ENCODE data around the gene PGF.
A peak's percentile ranks its signal among the peaks of the same experiment; 100 is the strongest.

Gene PGF

GRCh38 chr14:74973003-74973653 is 17.7 kb upstream of the PGF start:
- no peak overlapping the region for H3K27ac ChIP-seq (replicated peaks)
- DNase-seq (ENCODE audit: low read depth in 1 of 2, low spot score in 1 of 2), result peak in 1 of 2 experiments; percentile 2
- no peaks in the 10 kb centered on the region for H3K27me3 ChIP-seq (ENCODE audit: insufficient read depth, poor library complexity, severe bottlenecking)
- TF ChIP-seq POLR2AphosphoS5 (IDR thresholded peaks at IDR 0.05; ENCODE audit: low read depth) (no peak), REST (IDR thresholded peaks at IDR 0.05; ENCODE audit: insufficient replicate concordance, low read depth) (no peak), GABPA (IDR thresholded peaks at IDR 0.05; ENCODE audit: low read depth) (no peak), SPI1 (IDR thresholded peaks at IDR 0.05; ENCODE audit: borderline replicate concordance, low read depth) (no peak), CTCF (IDR thresholded peaks at IDR 0.05; ENCODE audit: insufficient read depth, low read length) (no peak)
- H3K4me3 ChIP-seq (replicated peaks; ENCODE audit: insufficient read depth, low read length), result no peak overlapping the region

- TF ChIP-seq POLR2AphosphoS5 (IDR thresholded peaks at IDR 0.05; ENCODE audit: low read depth) (no peak), REST (IDR thresholded peaks at IDR 0.05; ENCODE audit: insufficient replicate concordance, low read depth) (no peak), SPI1 (IDR thresholded peaks at IDR 0.05; ENCODE audit: borderline replicate concordance, low read depth) (no peak), GABPA (IDR thresholded peaks at IDR 0.05; ENCODE audit: low read depth) (no peak), CTCF (IDR thresholded peaks at IDR 0.05; ENCODE audit: insufficient read depth, low read length) (no peak)
- H3K4me3 ChIP-seq (replicated peaks; ENCODE audit: insufficient read depth, low read length), result no peak overlapping the region
- H3K27ac ChIP-seq (replicated peaks), result no peak overlapping the region
- no peak for DNase-seq (ENCODE audit: low read depth in 1 of 2, low spot score in 1 of 2)
- no peaks in the 10 kb centered on the region for H3K27me3 ChIP-seq (ENCODE audit: insufficient read depth, poor library complexity, severe bottlenecking)
Measured at GRCh38 chr14:74968811-74969210, 13.4 kb upstream of the PGF start.

GRCh38 chr14:74965486-74966153 is 10.2 kb upstream of the PGF start:
- no peak overlapping the region for H3K27ac ChIP-seq (replicated peaks)
- TF ChIP-seq GABPA (IDR thresholded peaks at IDR 0.05; ENCODE audit: low read depth) (no peak), POLR2AphosphoS5 (IDR thresholded peaks at IDR 0.05; ENCODE audit: low read depth) (no peak), CTCF (IDR thresholded peaks at IDR 0.05; ENCODE audit: insufficient read depth, low read length) (no peak), REST (IDR thresholded peaks at IDR 0.05; ENCODE audit: insufficient replicate concordance, low read depth) (no peak), SPI1 (IDR thresholded peaks at IDR 0.05; ENCODE audit: borderline replicate concordance, low read depth) (no peak)
- no peak overlapping the region for H3K4me3 ChIP-seq (replicated peaks; ENCODE audit: insufficient read depth, low read length)
- no peaks in the 10 kb centered on the region for H3K27me3 ChIP-seq (ENCODE audit: insufficient read depth, poor library complexity, severe bottlenecking)
- DNase-seq (ENCODE audit: low read depth in 1 of 2, low spot score in 1 of 2), result no peak

All from HL-60 (cell line).